ENCODE results near the gene MISP3. TPM values are rescaled to one million over a fixed set of nuclear protein-coding genes. Genes with fewer than 3 reads are reported as not detected.

MISP3 gene
- total and polyA plus RNA-seq, 9 of the 15 experiments (the other 6 are each of a cell fraction or from before 2014, with no cell fraction given) = 0.25 to 5.6 (median 1.6) TPM

DNA sequence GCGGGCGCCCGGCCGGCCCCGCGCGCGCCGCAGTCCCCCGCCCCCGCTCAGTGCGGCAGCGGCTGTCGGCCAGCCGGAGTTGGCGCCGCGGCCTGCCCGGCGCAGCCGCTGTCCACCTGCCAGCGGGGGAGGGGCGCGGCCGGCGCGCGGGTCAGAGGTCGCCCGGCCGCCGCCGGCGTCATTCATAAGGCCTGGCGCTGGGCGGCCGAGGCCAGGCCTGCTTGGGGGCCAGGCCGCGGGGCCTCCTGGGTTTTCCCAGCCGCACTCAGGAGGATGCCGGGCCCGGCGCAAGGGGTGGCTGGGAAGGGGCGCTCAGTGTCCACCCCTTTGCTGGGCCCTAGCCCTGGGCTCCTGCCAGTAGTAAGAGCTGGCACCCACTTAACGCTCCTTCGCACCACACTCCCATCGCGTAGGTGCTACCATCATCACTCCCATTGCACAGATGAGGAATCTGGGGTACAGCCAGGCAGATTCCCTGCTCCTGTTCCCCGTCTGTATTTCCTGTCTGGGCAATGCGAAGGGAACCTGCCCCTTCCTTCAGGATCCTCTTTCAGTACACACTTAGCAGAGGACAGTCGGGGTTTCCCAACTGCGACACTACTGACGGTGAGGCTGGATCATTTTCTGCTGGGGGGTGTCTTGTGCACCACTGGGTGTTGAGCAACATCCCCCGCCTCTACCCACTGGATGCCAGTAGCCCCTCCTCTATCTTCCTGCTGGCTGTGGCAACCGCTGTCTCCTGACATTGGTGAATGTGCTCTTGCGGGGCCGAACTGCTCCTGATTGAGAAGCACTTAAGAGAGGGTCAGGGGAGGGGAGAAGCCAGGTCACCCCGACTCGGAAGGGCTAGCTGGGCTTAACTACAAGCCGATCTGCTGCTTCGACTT, 45.8 kb downstream of the MISP3 start (continued):
- TF ChIP-seq PREB (CRISPR knock-in tag; IDR thresholded peaks at IDR 0.05) = no peak
- TF ChIP-seq BACH1 (tag; IDR thresholded peaks at IDR 0.05) = no peak
- peak; percentile 43; the same call in 1 of the 2 replicates for TF ChIP-seq KLF1 (tag; IDR thresholded peaks at IDR 0.05)
- no peak for TF ChIP-seq SREBF1 (IDR thresholded peaks at IDR 0.05; ENCODE audit: borderline replicate concordance, low read depth, low read length)
- no peak for TF ChIP-seq TAF15 (IDR thresholded peaks at IDR 0.05; ENCODE audit: low read depth, low read length)
- no peak for TF ChIP-seq MAFK (IDR thresholded peaks at IDR 0.05; ENCODE audit: low read length)
- peak; percentile 50; the same call in 1 of the 2 replicates for TF ChIP-seq HDGF (IDR thresholded peaks at IDR 0.05)
- no peak for TF ChIP-seq E2F1 (CRISPR knock-in tag; IDR thresholded peaks at IDR 0.05)
- TF ChIP-seq HCFC1 (IDR thresholded peaks at IDR 0.05; ENCODE audit: low read depth, low read length) = peak; percentile 23; the same call in 1 of the 2 replicates
- peak; percentile 20; the same call in 1 of the 2 replicates for TF ChIP-seq MYC (IDR thresholded peaks at IDR 0.05; ENCODE audit: low read depth, low read length)
- TF ChIP-seq MYC (CRISPR knock-in tag; IDR thresholded peaks at IDR 0.05; ENCODE audit: borderline replicate concordance, low read depth) = no peak
- no peak for TF ChIP-seq EWSR1 (IDR thresholded peaks at IDR 0.05; ENCODE audit: borderline replicate concordance, low read depth, partially characterized antibody)
- 0 out of 2 replicates have a peak, but pooled peaks have one; percentile 69 for TF ChIP-seq CXXC5 (CRISPR knock-in tag; IDR thresholded peaks at IDR 0.05)
- TF ChIP-seq RAD21 (CRISPR knock-in tag; conservative IDR thresholded peaks at IDR 0.05 in 1 of 2, IDR thresholded peaks at IDR 0.05 in 1 of 2) = no peak
- TF ChIP-seq, protein P1, sequence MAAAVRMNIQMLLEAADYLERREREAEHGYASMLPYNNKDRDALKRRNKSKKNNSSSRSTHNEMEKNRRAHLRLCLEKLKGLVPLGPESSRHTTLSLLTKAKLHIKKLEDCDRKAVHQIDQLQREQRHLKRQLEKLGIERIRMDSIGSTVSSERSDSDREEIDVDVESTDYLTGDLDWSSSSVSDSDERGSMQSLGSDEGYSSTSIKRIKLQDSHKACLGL (CRISPR knock-in tag; IDR thresholded peaks at IDR 0.05; ENCODE audit: borderline replicate concordance, poor library complexity, severe bottlenecking) = no peak
- no peak for TF ChIP-seq SMAD2 (IDR thresholded peaks at IDR 0.05; ENCODE audit: low read depth, low read length)
- TF ChIP-seq CREBBP (IDR thresholded peaks at IDR 0.05; ENCODE audit: low read depth, low read length) = no peak
- 0 out of 2 replicates have a peak, but pooled peaks have one; percentile 9 for TF ChIP-seq HIVEP1 (CRISPR knock-in tag; IDR thresholded peaks at IDR 0.05)
- no peak for TF ChIP-seq IRF2 (CRISPR knock-in tag; IDR thresholded peaks at IDR 0.05)
- 0 out of 2 replicates have a peak, but pooled peaks have one; percentile 88 for TF ChIP-seq CAMTA2 (CRISPR knock-in tag; conservative IDR thresholded peaks at IDR 0.05)
- peak; percentile 91 for TF ChIP-seq SMAD4 (CRISPR knock-in tag; conservative IDR thresholded peaks at IDR 0.05)
- TF ChIP-seq JUND (IDR thresholded peaks at IDR 0.05; ENCODE audit: borderline replicate concordance, low read depth, low read length) = no peak
- no peak for TF ChIP-seq JUND (tag; IDR thresholded peaks at IDR 0.05; ENCODE audit: borderline replicate concordance, low read depth, low read length)
- TF ChIP-seq ZNF717 (CRISPR knock-in tag; IDR thresholded peaks at IDR 0.05) = no peak
- TF ChIP-seq ZNF766 (CRISPR knock-in tag; conservative IDR thresholded peaks at IDR 0.05) = peak; percentile 72; the same call in 1 of the 2 replicates
